ENCODE results near the gene METAP1D.
"Not testable (repeated sequence)": the region's sequence is repeated elsewhere in the genome, so short reads cannot be mapped to it uniquely, and the experiment has no call there.

METAP1D gene

DNA sequence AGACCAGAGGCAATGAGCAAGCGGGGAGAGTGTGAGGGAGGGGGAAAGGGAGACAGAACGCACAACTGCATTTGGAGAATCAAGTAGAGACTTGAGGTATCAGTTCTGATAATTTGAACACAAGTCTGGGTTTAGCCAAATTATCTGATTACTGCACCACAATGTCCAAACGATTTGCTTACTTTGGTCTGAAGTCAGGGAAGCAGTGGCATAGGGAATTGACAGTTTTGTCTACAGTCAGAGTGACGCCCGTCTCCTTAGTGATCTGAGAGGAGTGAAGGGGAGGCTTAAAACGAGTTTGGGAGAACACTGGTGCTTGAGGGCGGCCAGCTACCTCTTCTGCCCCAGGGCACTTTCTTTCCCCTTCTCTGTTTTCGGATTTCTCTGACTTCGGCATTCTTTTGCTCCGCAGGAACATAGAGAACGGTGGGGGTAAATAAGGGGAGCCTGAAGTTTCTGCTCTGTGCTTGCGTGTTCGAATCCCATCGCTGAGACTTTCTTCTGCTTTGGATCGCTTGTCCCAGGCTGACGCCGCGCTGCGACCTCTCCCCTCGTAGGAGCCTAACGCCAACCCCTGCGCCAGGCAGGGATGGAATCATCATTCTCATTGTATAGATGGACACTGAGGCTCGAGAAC lies 105.8 kb downstream of the METAP1D start:
- DNase-seq, result no peak

DNA sequence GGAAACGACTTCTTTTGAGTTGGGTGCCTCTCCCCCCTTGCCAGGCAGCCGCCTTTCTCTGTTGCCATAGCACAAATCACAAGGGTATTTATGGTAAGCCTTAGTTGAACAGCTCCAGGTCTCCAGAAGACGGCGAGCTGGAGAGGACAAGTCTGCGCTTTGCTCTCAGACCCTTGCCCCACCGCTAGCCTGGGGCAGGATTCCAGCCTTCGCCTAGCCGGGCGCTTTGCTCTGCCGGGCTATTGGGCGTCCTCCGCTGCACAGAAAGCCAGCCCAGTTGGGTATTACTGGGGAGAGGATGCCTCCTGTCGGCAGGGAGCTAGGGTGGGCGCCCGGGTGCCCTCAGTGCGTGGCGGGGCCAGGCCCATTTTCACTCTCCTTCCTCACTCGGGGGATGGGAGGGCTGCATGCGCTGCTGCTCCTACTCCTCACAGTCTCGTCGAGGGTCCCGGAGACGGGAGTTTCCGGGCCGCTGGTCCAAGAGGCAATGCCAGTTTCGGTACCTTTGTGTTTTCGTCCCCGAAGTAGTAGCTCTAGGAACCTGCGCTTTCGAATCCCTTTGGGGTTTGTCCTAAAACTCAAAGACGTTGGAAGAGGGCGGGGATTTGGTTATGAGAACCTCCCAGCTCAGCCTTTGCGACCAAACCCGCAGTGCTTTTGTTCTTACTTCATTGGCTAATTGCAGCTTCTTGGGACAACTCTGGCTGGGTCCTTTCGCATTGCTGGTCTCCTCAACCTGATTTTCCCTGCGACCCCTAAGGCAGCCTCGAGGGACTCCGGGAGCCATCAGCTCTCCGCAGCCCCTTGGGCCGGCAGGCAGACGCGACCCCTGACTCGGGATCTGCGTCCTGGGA lies 106.6 kb downstream of the METAP1D start:
- DNase-seq, result no peak

DNA sequence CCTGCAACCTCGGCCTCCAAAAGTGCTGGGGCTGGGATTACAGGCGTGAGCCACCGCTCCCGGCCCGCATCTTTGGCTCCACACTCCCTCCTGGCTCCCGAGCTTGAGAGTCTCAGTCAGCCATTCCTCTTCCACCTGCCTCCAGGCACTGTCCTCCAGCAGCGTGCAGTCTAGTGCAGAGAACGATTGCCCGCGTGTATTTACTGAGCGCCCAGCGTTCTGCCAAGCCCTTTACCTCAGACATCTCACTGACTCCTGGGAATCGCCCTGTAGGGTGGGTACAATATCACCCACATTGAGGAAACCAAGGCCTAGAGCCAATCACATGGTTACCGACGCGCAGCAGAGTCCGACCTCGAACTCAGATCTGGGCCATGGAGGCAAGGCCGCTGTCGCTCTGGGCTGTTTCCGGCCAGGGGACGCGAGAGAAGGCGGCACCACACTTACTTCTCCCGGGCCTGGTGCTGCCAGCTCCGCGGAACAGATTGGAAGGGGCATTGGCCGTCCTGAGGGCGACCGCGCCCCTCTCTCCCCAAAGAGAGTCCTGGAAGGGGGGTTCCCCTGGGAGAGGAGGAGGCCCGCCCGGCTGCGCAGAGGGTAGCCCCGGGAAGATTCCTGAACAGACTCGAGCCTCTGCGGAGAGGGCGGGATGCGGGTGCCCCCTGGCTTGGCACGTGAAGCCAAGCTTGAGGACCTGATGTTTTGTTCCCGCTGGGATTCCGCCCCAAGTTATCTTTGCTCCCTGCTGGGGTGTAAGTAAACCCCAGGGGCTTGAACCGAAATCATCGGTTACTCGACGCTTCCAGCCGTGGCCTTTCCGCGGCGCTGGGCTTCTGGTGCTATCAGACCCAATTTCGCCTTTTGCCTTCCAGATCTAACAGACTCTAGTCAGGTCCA lies 108.2 kb downstream of the METAP1D start:
- no peak for DNase-seq

DNA sequence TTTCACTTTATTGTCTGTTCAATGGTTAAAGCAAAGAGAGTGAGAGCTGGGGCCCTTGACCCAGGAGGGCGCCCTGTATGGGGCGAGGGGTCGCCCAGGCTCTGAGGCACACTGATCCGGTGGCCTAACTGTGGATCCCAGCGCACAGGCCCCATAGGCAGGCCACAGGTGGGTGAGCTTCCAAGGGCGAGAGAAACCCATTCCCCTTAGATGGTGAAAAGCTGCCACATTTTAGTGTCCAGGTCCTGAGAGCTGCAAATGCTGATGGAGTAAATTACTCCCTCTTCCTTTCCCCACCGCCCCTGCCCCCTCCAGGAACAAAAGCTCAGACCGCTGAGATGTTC lies 108.8 kb downstream of the METAP1D start:
- no peak for DNase-seq

DNA sequence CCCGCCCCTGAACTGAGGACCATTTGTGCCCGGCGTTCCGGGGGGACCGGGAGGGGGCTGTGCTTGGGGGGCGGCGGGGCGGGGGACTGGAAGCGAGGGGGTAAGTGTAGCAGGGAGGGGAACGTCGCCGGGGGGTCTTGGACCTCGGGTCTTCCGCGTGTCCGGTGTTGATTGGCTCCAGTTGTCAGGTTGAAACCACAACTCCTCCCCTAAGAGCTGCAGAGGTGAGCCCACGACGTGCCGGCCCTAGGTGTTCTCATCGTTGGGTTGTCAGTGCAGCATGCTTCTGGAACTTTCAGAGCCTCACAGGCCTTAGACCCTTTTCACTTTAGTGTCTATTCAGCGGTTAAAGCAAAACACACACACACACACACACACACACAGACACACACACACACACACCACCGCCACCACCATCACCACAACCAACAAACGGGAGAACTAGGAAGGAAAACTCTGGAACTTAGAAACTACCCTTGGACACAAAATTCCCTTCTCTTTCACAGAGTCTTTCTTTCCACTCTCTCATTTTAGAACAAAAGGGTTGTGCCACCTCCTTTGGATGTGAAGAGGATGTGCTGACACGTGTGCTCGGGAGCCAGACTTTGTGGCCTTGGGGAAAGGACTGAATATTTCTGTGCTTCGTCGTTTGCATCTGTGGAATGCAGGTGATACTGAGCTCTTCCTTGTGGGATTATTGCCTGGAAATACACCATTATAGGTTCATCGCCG lies 109.7 kb downstream of the METAP1D start:
- no peak for DNase-seq

DNA sequence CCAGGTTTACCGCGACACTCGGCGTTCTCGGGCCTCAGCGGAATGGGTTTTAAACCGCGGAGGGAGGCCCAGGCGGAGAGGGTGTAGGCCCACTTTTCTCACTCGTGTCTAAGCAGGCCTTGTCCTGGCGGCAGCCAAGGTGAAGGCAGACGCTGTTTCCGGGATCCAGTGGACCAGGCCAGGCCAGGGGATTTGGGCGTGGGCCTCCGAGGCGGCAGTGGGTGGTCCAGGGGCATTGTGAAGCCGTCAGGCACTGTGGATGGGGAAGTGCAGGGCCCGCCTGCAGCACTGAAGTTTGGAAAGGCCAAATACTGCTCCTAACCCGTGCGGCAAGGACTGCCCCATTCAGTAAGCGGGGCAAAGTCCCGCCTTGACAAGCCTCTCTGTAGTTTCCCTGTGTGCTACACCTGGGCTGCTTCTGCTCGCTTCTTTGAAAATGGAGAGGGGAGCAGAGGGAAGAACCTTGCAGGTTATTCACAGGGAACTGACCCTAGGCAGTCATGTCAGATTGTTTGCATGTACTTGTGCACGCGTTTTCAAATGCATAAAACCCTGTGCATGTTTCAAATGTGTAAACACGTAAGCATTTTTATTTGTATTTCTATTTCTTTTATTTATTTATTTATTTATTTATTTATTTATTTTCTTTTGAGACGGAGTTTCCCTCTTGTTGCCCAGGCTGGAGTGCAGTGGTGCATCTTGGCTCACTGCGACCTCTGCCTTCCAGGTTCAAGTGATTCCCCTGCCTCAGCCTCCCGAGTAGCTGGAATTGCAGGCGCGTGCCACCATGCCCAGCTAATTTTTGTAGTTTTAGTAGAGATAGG lies 110.4 kb downstream of the METAP1D start:
- DNase-seq, result no peak

DNA sequence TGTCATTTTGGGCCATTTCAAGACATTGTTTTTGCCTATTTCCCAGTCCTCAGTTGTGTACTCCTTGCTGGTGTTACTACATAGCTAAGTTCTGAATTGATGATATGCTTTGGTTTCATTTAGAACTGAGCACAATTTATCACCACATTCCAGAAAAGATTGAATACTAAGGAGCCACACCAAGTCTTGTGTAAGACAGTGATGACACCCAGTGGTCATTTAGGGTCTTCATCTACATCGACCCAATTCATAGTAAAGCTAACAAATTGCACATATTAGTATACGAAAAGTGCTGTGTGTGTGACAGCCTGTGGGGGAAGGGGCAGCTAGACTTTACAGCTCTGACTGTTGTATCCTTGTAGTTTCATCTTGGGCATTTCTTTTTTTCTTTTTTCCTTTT lies 113.9 kb downstream of the METAP1D start:
- peak in 1 of 2 experiments; percentile 63 for DNase-seq

DNA sequence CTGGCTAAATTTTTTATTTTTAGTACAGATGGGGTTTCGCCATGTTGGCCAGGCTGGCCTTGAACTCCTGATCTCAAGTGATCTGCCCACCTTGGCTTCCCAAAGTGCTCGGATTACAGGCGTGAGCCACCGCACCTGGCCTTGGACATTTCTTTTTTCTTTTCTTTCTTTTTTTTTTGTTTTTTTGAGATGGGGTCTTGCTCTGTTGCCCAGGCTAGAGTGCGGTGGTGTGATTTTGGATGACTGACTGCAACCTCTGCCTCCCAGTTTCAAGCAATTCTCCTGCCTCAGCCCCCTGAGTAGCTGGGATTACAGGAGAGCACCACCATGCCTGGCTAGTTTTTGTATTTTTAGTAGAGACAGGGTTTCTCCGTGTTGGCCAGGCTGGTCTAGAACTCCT lies 114.4 kb downstream of the METAP1D start:
- not testable (repeated sequence) for DNase-seq

DNA sequence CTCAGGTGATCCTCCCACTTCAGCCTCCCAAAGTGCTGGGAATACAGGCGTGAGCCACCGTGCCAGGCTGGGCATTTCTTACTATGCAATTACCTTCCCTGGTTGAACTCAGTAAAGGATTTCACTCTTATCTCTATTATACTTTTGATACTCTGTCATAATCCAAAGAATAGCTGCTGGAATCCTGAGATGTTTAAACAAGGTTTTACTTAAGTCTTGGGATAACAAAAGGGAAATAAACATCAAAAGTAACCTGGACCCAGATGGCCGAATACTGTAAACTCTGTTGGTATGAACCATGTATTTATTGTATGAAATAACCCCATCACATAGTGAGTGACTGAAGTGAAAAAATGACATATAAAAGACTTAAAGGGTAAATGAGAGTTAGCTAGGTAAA lies 114.8 kb downstream of the METAP1D start:
- DNase-seq, result no peak

DNA sequence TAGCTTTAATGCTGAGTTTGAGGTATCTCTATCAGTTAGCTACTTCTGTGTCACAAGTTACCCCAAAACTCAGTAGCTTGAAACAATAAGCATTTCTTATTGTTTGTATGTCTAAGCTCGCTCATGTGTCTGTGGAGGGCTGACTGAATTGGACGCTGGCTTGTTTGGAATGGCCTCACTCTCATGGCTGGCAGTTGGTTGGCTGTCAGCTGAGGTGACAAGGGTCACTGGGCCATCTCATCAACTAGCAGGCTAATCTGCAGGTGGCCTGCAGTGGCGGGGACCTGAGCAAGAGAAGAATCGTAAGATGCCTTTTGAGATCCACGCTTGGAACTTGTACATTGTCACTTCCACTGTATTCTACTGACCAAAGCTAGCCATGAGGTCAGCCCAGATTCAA lies 116.4 kb downstream of the METAP1D start:
- DNase-seq, result no peak

DNA sequence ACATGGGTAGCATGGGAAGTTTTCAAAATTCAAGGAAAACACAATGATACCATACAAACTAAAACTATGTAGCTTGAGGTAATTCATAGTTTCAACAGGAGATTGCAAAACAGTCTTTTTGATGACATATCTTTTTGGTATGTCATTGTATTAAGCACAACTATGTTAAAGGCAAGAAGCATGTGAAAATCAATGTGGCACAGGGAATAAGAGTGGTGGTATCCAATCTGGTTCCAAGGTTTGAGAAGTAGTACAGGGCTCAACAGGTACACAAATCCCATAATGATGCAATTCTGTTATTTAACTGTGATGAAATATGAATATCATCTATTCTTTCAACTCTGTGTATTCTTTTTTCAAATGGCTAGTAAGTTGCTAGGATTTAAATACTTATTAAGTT lies 119.3 kb downstream of the METAP1D start:
- peak; percentile 4 to 69 for DNase-seq

DNA sequence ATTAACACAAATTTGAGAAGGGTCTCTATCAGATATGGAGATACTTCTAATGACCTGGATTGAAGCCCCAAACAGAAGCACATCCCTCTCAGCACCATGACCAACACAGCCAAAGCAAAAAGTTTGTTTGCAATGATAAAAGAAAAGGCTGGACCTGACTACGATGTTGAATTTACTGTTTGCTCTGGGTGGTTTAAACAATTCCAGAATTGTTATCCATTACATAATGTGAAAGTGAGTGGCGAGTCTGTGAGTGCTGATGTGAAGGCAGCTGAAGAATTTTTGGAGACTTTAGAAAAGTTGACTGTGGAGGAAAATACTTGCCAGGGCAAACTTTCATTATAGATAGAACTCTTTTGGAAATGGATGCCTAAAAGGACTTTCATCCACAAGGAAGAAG lies 120.4 kb downstream of the METAP1D start:
- no peak for DNase-seq

DNA sequence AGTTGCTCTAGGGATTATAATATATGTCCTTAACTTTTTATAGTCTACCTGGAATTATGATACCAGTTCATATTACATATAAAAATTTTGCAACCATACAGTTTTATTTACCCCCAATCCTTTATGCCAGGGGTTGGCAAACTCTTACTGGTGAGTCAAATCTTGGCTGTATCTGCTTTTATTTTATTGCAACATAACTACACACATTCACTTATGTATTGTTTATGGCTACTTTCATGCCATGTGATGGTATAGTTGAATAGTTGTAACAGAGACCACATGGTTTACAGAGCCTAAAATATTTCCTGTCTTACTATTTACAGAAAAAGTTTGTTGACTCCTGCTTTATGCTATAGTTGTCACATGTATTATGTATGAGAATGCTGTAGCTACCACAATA lies 128.7 kb downstream of the METAP1D start:
- DNase-seq, result no peak

DNA sequence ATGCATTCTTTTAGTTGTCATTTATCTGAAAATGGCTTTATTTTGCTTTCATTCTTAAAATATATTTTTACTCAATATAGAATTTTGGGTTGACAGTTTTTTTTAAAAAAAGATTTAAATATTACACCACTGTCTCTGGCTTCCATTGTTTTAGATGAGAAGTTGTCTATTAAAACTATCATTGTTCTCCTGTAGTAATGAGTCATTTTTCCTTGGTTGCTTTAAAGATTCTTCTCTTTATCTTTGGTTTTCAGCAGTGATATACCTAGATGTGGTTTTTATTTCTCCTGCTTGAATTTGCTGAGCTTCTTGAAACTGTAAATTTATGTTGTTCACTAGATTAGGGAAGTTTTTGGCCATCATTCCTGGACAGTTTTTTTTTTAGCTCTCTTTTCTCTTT lies 129.7 kb downstream of the METAP1D start:
- DNase-seq, result no peak

Measured in SW 1271 (cell line).